DND-41 (cell line): Measurements from ENCODE around the gene XAB2.

Experiments used
- CTCF ChIP-seq: IDR thresholded peaks from 2 replicates; pipeline ENCODE4 v1.5.1; 2012; ENCODE audit warnings: borderline replicate concordance, low read length, moderate library complexity, mild to moderate bottlenecking; ENCODE audit not compliant: poor library complexity, severe bottlenecking; ENCODE audit errors: extremely low read depth
- EZH2 ChIP-seq: IDR thresholded peaks from 3 replicates; pipeline ENCODE4 v1.6.1; 2012; ENCODE audit warnings: borderline replicate concordance, low read depth, mild to moderate bottlenecking, moderate library complexity, low read length, inconsistent platforms; ENCODE audit not compliant: severe bottlenecking

- TF ChIP-seq CTCF (no peak), EZH2 (no peak)
Observed at GRCh38 chr19:7607874-7608560, 21.3 kb downstream of the XAB2 start.
